Tibial nerve (tissue), 4 donors: ENCODE data around the gene KLF3. TPM values are rescaled to one million over a fixed set of nuclear protein-coding genes. Genes with fewer than 3 reads are reported as not detected.

Experiments used
- DNase-seq, 2 donors: peaks; one replicate each; pipeline ENCODE4 v3.0.0-alpha.2; 2019; ENCODE audit warnings: low spot score in 2 of 2
- H3K27ac ChIP-seq, 4 donors: fragments of 200-600 bp; sonication (generic) in 3 of 4; one replicate each; pipeline ENCODE4 v1.5.1; 2017 to 2019; ENCODE audit warnings: mild to moderate bottlenecking in 1 of 4
- H3K27me3 ChIP-seq, 2 donors: fragments of 200-600 bp; sonication (generic) in 1 of 2; one replicate each; pipeline versions ENCODE4 v1.5.1 to v1.6.0; 2017 to 2019
- H3K36me3 ChIP-seq, 3 donors: fragments of 200-600 bp; sonication (generic); one replicate each; pipeline ENCODE4 v1.5.1; 2018 to 2019
- H3K4me1 ChIP-seq, 4 donors: fragments of 200-600 bp; sonication (generic) in 3 of 4; one replicate each; pipeline ENCODE4 v1.5.1; 2017 to 2019
- H3K4me3 ChIP-seq, 4 donors: fragments of 200-600 bp; sonication (generic) in 3 of 4; one replicate each; pipeline ENCODE4 v1.5.1; 2017 to 2019; ENCODE audit warnings: mild to moderate bottlenecking in 1 of 4, moderate library complexity in 1 of 4
- H3K9me3 ChIP-seq, 4 donors: fragments of 200-600 bp; sonication (generic) in 3 of 4; one replicate each; pipeline ENCODE4 v1.5.1; 2017 to 2019
- CTCF ChIP-seq, 5 experiments: fragments of 200-600 bp in 3 of 5; fragments of 450-650 bp in 2 of 5; sonication (generic) in 3 of 5; IDR thresholded peaks; one replicate each; pipeline ENCODE4 v1.5.1; 2016 to 2019; ENCODE audit warnings: antibody characterized with exemption in 5 of 5, mild to moderate bottlenecking in 3 of 5, moderate library complexity in 2 of 5
- EP300 ChIP-seq, 2 donors: sonication (generic); formaldehyde crosslinking; IDR thresholded peaks; one replicate each; pipeline ENCODE4 v1.6.1; 2017; ENCODE audit warnings: antibody characterized with exemption in 2 of 2, mild to moderate bottlenecking in 1 of 2
- POLR2A ChIP-seq, 2 donors: fragments of 450-650 bp; IDR thresholded peaks; one replicate each; pipeline ENCODE4 v1.6.1; 2017; ENCODE audit warnings: antibody characterized with exemption in 2 of 2, mild to moderate bottlenecking in 2 of 2, moderate library complexity in 2 of 2
- WGBS, 2 donors: methylation state at CpG; one replicate each; pipeline ENCODE4 v1.1.5; 2018; 5-methylcytosine and 5-hydroxymethylcytosine counted together
- total RNA-seq, 4 donors: library from RNA; depleted of rRNA; stranded (reverse); fragments of >200 nt; gene quantifications; one replicate each; pipeline ENCODE4 v1.1.0, GENCODE V29; 2016

KLF3 gene
- total RNA-seq, 4 donors from 2014 or later = 36.3 to 70.1 (median 38.4) TPM

GRCh38 chr4:38694330-38694729 lies 30.3 kb downstream of the KLF3 start:
- no peak for TF ChIP-seq POLR2A (IDR thresholded peaks at IDR 0.05)
- no peak for TF ChIP-seq EP300 (IDR thresholded peaks at IDR 0.05)
- TF ChIP-seq CTCF (IDR thresholded peaks at IDR 0.05) = no peak
- 90 to 92% methylated on average over 3 of the region's 3 CpGs for WGBS, 2 donors
- no peak for DNase-seq
- H3K36me3 ChIP-seq = peaks cover 0 to 81% (median 15%) of the 10 kb centered on the region in 3 donors
- no peak overlapping the region for H3K4me3 ChIP-seq
- H3K9me3 ChIP-seq = no peaks in the 10 kb centered on the region
- peaks cover 0 to 30% (median 0%) of the 10 kb centered on the region in 4 donors for H3K4me1 ChIP-seq
- H3K27me3 ChIP-seq = no peaks in the 10 kb centered on the region
- H3K27ac ChIP-seq = no peak overlapping the region

GRCh38 chr4:38695809-38696208 lies 31.8 kb downstream of the KLF3 start:
- 84 to 89% methylated on average over 3 of the region's 3 CpGs for whole genome bisulfite sequencing, 2 donors
- no peak for DNase-seq
- no peaks in the 10 kb centered on the region for H3K9me3 ChIP-seq
- peaks cover 0 to 30% (median 0%) of the 10 kb centered on the region in 4 donors for H3K4me1 ChIP-seq
- H3K4me3 ChIP-seq = no peak overlapping the region
- peaks cover 0 to 66% (median 5%) of the 10 kb centered on the region in 3 donors for H3K36me3 ChIP-seq
- no peak for TF ChIP-seq CTCF (IDR thresholded peaks at IDR 0.05)
- no peak for TF ChIP-seq POLR2A (IDR thresholded peaks at IDR 0.05)
- no peak for TF ChIP-seq EP300 (IDR thresholded peaks at IDR 0.05)
- H3K27me3 ChIP-seq = no peaks in the 10 kb centered on the region
- H3K27ac ChIP-seq = no peak overlapping the region

GRCh38 chr4:38696697-38697096 lies 32.7 kb downstream of the KLF3 start:
- TF ChIP-seq CTCF (IDR thresholded peaks at IDR 0.05) (no peak), EP300 (IDR thresholded peaks at IDR 0.05) (no peak), POLR2A (IDR thresholded peaks at IDR 0.05) (no peak)
- H3K36me3 ChIP-seq = peaks cover 0 to 58% (median 5%) of the 10 kb centered on the region in 3 donors
- 6 to 9% methylated on average over 2 of the region's 2 CpGs for WGBS, 2 donors

GRCh38 chr4:38698176-38698575 lies 34.2 kb downstream of the KLF3 start:
- Histone ChIP-seq H3K9me3 (no peaks in the 10 kb centered on the region), H3K27ac (no peak overlapping the region), H3K27me3 (no peaks in the 10 kb centered on the region), H3K4me3 (no peak overlapping the region), H3K4me1 (peaks cover 0 to 17% (median 2%) of the 10 kb centered on the region in 4 donors), H3K36me3 (peaks cover 0 to 56% (median 5%) of the 10 kb centered on the region in 3 donors)
- 89 to 97% methylated on average over 1 of the region's 1 CpG for WGBS, 2 donors
- no peak for DNase-seq
- TF ChIP-seq CTCF (IDR thresholded peaks at IDR 0.05) (no peak), EP300 (IDR thresholded peaks at IDR 0.05) (no peak), POLR2A (IDR thresholded peaks at IDR 0.05) (no peak)

More at GRCh38 chr4:38696697-38697096, 32.7 kb downstream of the KLF3 start:
- DNase-seq = no peak
- H3K4me1 ChIP-seq = peaks cover 0 to 22% (median 0%) of the 10 kb centered on the region in 4 donors
- H3K27me3 ChIP-seq = no peaks in the 10 kb centered on the region
- no peak overlapping the region for H3K27ac ChIP-seq
- H3K9me3 ChIP-seq = no peaks in the 10 kb centered on the region
- H3K4me3 ChIP-seq = no peak overlapping the region

- TF ChIP-seq POLR2A (IDR thresholded peaks at IDR 0.05) = no peak
- no peak for TF ChIP-seq CTCF (IDR thresholded peaks at IDR 0.05)
- no peak for TF ChIP-seq EP300 (IDR thresholded peaks at IDR 0.05)
- Histone ChIP-seq H3K4me3 (no peak overlapping the region), H3K9me3 (no peaks in the 10 kb centered on the region), H3K4me1 (peaks cover 0 to 17% (median 5%) of the 10 kb centered on the region in 4 donors), H3K36me3 (peaks cover 0 to 48% (median 5%) of the 10 kb centered on the region in 3 donors), H3K27ac (peak overlapping the region in 1 of 4 donors; percentile 41), H3K27me3 (no peaks in the 10 kb centered on the region)
- DNase-seq = no peak
- 58 to 74% methylated on average over 2 of the region's 2 CpGs for WGBS, 2 donors
These were observed 35.1 kb downstream of the KLF3 start for GRCh38 chr4:38699112-38699511.
